Epithelial cell of prostate (primary cell): ENCODE data around the gene COPS4.
"Not testable (repeated sequence)": the region's sequence is repeated elsewhere in the genome, so short reads cannot be mapped to it uniquely, and the experiment has no call there.

Experiments used
- DNase-seq: peaks from one replicate; pipeline ENCODE4 v3.0.0-alpha.2; 2011; ENCODE audit warnings: low read depth, low spot score
- H3K27ac ChIP-seq: fragments of 450-650 bp; 2 replicates; pipeline ENCODE4 v1.5.1; 2017; ENCODE audit warnings: mild to moderate bottlenecking

Gene COPS4

DNA sequence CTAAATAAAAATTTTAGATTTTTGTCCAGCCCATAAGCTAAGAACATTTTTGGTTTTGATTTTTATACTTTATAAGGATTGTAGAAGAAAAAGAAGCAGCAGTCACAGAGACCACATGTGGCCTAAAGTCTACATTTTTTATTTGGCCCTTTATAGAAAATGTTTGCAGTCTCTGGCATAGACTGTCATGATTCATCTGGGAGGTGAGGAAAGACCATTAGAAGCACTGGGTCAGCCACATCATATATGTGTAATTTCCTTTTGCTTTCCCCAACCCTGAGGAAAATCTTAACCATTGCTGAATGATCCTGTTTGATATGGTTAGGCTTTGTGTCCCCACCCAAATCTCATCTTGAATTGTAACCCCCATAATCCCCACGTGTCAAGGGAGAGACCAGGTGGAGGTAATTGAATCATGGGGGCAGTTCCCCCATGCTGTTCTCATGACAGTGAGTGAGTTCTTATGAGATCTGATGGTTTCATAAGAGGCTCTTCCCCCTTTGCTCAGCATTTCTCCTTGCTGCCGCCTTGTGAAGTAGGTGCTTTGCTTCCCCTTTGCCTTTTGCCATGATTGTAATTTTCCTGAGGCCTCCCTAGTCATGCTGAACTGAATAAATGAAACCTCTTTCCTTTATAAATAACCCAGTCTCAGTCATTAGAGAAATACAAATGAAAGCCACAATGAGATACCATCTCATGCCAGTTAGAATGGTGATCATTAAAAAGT, 12.1 kb upstream of the COPS4 start:
- H3K27ac ChIP-seq, result peak overlapping the region; percentile 17
- no peak for DNase-seq

DNA sequence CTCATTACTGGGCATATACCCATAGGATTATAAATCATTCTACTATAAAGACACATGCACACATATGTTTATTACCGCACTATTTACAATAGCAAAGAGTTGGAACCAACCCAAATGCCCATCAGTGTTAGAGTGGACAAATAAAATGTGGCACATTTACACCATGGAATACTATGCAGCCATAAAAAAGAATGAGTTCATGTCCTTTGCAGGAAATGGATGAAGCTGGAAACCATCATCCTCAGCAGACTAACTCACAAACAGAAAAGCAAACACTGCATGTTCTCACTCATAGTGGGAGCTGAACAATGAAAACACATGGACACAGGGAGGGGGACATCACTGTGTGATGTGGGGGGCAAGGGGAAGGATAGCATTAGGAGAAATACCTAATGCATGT, 11.4 kb upstream of the COPS4 start:
- DNase-seq, result not testable (repeated sequence)

DNA sequence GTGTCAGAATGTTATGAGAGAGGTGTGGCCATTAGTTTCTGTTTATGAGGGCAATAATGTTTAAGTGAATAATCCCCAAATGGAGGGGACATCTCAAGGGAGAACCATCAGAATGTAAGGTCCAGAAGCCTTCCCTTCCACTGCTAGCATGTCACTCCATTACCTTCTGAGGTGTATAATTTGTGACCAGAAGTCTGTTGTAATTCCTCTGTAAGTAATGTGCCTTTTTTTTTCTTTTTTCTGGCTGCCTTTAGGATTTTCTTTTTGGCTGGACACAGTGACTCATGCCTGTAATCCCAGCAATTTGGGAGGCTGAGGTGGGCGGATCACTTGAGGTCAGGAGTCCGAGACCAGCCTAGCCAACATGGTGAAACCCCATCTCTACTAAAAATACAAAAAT, 10.8 kb upstream of the COPS4 start:
- DNase-seq, result no peak
- H3K27ac ChIP-seq, result no peak overlapping the region

More for the DNA sequence above, 11.4 kb upstream of the COPS4 start:
- not testable (repeated sequence) for H3K27ac ChIP-seq

DNA sequence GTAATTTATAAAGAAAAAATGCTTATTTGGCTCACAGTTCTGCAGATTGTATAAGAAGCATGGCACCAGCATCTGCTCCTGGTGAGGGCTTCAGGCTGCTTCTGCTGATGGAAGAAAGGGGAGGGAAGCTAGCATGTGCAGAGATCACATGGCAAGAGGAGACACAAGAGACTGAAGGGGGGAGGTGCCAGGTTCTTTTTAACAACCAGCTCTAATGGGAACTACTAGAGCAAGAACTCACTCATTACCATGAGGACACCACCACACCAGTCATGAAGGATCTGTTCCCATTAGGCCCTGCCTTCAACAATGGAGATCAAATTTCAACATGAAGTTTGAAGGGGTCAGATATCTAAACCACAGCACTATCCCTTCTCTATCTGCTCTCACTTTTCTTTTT, 9.4 kb upstream of the COPS4 start:
- no peak overlapping the region for H3K27ac ChIP-seq
- DNase-seq, result no peak

DNA sequence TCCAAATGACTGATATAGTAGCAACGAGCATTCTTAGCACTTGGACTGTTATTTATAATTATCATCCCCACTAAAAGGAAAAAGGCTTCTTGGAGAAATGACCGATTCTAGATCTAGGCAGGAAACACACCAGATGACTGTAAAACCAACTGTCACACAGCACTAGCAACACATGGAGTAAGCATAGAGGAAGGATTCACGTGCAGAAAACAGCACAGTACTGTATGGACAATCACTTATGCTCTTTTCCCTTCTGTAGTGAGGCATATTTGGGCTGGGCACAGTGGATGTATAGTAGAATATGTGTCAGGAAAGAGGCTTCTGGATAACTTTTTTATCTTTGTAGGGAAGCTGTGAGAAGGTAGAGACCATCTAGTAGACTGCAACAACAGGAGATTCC, 6.0 kb upstream of the COPS4 start:
- H3K27ac ChIP-seq, result no peak overlapping the region
- no peak for DNase-seq

DNA sequence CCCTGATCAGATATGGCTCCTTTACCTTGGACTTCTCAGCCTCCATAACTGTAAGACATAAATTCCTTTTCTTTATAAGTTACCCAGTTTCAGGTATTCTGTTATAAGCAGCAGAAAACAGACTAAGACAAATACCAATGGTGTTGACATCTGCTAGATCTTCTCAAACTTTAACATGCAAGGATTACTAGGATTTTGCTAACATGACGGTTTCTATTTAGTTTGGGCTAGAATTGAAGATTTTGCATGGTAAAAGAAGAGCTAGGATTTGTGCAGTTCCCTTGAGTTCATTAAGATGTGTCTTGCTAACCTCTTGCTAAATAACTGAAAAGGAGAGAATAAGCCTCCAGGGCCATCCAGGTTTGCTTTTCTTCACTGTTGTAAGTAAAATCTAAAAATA, 5.3 kb upstream of the COPS4 start:
- no peak for DNase-seq

DNA sequence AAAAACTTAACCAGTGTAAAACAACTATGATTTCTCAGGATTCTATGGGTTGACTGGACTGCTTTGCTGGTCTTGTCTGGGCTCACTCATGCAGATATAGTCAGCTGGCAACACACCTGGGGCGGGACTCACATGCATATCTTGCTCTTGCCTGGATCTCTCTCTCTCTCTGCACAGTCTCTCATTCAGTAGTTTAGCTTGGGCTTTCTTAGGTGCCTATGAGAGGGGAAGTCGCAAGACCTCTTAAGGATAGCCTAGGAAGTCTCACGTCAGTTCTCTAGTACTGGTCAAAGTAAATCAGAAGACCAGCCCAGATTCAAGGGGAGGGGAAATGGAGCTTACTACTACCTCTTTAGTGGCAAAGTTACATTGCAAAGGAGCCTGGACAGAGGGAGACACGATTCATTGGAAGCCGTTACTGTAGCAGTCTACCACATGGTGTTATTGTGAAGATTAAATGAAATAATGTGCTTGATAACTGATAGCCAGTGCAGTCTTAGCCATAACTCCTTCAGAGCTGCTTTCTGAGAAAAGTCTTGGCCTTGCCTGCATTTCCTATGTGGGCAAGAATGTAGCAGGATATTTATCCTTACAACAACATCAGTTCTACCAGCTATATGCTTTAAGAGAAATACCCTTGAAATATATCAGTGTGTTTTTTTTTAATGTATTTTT, 2.1 kb downstream of the COPS4 start:
- no peak for DNase-seq
- no peak overlapping the region for H3K27ac ChIP-seq

More for the DNA sequence above, 5.3 kb upstream of the COPS4 start:
- H3K27ac ChIP-seq, result no peak overlapping the region

DNA sequence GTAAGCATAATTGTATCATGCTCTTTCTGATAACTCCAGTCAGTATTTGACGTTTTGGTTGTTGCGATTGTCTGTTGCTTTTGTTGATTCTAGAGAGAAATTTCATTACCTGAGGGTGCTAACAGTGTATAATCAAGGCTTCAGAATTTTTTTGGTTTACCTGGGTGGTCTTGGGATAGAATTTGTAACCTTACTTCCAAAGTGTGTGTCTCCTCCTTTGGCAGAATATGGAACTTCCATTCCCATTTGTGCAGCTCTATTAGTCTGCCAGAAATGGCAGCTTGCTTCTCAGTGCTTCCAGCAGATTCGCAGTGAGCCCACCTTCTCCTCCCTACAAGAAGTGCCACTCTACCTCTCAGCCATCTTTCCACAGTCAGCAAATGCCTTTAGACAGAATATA, 5.3 kb downstream of the COPS4 start:
- no peak for DNase-seq
- H3K27ac ChIP-seq, result no peak overlapping the region

DNA sequence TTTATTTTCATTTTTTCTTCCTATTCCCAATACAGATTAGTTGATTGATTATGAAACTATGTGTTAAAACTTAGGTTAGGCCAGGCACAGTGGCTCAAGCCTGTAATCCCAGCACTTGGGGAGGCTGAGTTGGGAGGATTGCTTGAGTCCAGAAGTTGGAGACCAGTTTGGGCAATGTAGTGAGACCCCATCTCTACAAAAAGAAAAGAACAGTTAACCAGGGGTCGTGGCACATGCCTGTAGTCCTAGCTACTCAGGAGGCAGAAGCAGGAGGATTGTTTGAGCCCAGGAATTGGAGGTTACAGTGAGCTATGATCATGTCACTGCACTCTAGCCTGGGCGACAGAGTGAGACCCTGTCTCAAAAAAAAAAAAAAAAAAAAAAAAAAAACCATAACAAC, 8.2 kb downstream of the COPS4 start:
- not testable (repeated sequence) for DNase-seq, H3K27ac ChIP-seq

DNA sequence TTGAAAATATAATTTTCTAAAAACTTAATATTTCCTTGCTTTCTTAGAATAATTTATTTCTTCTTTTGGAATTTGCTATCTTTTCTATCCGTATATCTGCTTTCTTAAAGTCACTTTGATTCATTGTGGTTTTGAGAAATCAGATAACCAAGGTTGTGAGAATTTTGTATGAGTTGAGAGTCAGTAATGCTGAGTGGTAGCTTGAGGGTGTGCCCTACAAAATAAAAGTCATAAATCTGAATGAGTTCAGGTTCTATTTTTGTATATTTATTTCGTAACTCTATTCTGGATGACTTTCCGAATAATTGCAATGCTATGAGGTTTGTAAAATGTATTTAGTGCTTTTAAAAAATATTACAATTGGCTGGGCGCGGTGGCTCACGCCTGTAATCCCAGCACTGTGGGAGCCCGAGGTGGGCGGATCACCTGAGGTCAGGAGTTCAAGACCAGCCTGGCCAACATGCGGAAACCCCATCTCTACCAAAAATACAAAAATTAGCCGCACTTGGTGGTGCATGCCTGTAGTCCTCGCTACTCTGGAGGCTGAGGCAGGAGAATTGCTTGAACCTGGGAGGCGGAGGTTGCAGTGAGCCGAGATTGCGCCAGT, 8.9 kb downstream of the COPS4 start:
- H3K27ac ChIP-seq, result no peak overlapping the region
- DNase-seq, result no peak

DNA sequence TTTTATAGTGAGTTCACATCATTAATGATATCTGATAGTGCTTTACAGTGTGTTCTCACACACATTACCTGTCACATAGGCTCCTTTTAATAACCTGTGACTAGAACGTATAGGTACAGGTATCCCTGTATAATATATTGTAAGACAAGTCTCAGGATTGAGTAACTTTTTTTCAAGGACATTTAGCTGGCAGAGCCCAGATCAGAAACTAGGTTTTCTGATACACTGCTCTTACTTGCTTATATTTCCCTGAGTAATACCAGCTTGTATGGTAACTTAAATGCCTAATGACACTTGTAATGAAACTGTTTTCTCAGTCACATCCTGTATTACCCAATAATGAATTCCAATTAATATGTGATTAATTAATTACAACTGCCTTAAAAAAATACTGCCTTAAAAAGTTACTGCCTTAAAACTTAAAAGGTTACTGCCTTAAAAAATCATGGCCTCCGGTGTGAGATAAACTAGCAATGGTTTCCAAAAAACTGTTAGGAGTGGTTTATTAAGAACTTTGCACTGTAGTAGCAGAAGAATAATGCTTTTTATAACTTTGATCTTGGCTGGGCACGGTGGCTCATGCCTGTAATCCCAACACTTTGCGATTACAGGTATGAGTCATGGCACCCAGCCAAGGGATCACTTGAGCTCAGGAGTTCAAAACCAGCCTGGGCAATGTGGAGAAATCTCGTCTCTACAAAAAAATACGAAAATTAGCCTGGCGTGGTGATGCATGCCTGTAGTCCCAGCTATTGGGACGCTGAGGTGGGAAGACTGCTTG, 11.9 kb downstream of the COPS4 start:
- H3K27ac ChIP-seq, result peak overlapping the region; percentile 6
- no peak for DNase-seq

DNA sequence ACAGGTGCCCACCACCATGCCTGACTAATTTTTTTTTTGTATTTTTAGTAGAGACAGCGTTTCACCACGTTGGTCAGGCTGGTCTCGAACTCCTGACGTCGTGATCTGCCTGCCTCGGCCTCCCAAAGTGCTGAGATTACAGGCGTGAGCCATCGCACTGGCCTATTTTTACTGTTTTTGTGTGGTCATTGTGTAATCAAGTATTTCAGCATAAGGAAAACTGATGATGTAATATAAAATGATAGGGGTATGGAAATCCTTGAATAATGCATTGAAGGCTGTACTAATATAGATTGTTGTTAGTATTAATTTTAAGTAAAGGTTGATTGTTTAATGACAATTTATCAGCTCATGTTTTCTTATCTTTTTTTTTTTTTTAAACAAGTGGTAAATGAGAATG, 13.8 kb downstream of the COPS4 start:
- H3K27ac ChIP-seq, DNase-seq: not testable (repeated sequence)

DNA sequence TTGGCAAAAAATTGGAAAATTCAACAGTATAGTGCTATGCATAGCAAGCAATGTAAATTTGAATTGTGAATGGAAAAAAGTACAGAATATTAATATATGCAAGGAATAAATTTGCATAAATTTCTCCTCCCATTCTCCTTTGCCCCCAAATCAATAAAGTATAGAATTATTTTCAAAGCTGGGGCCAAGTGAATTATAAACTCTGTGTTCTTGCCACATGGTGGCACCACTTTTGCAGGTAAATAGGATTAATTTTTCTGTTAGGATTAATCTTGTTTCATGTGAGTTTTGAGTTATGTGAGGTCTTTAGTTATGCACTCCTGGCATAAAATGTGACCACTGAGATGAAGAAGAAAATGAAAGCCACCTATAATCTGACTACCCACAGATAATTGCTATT, 19.9 kb downstream of the COPS4 start:
- no peak for DNase-seq
- H3K27ac ChIP-seq, result no peak overlapping the region

DNA sequence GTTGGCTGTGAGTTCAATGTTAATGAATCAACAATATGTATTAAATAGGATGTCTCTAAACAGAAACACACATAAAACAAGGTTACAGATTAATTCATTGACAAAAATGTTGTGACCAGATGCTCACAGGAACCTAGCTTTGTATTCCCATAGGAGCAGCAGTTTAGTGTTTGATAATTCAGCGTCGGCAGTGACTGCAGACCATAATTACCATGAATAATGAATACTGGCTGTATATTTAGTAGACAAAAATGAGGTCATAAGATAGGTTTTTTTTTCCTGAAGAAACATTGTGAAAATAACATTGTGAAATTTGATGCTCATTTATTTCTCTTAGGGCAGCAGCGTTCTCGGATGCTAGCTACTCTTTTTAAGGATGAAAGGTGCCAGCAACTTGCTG, 27.8 kb downstream of the COPS4 start:
- no peak overlapping the region for H3K27ac ChIP-seq
- no peak for DNase-seq

DNA sequence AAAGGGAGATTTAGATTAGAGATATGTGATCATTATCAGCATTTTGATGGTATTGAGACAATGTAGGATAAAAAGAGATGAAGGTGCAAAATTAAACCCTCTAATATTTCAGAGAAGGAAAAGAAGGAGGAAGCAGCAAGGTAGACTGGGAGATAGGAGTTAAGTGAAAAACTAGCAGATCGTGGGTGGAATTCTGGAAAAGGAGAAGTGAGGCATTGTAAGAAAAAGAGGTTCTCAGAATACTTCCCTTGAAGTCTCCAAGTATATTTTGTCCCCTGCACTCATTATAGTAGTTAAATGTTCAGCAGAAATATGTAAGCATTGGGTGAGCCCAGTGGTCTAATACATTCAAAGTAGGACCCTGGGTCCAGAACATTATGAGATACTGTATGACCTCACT, 30.3 kb downstream of the COPS4 start:
- no peak overlapping the region for H3K27ac ChIP-seq
- no peak for DNase-seq

DNA sequence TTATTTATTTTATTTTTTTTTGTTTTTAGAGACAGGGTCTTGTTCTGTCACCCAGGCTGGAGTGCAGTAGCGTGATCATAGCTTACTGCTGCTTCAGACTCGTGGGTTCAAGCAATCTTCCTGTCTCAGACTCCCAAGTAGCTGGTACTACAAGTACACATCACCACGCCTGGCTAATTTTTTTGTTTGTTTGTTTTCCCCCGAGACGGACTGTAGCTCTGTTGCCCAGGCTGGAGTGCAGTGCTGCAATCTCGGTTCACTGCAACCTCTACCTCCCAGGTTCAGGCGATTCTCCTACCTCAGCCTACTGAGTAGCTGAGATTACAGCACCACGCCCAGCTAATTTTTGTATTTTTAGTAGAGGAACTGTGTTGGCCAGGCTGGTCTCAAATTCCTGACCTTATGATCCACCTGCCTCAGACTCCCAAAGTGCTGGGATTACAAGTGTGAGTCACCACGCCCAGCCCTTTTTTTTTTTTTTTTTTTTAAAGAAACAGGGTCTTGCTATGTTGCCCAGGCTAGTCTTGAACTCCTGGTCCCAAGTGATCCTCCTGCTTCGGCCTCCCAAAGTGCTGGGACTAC, 32.2 kb downstream of the COPS4 start:
- no peak overlapping the region for H3K27ac ChIP-seq
- no peak for DNase-seq

DNA sequence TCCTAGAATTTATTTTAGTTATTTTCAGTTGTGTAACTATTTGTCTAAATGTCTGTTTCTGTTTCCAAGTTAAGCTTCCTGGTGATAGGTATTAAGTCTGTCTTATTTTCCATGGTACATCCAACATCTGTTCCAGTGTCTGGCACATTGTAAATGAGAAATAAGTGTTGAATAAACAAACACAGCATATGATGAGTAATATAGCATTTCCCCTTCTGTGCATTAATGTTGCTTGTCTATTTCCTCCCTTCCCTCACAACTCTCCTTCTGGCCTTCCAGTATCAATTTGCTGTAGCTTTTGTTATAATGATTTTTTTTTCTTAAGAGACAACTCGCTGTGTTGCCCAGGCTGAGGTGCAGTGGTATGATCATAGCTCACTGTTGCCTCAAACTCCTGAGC, 36.1 kb downstream of the COPS4 start:
- DNase-seq, result no peak
- H3K27ac ChIP-seq, result peak overlapping the region; percentile 1

DNA sequence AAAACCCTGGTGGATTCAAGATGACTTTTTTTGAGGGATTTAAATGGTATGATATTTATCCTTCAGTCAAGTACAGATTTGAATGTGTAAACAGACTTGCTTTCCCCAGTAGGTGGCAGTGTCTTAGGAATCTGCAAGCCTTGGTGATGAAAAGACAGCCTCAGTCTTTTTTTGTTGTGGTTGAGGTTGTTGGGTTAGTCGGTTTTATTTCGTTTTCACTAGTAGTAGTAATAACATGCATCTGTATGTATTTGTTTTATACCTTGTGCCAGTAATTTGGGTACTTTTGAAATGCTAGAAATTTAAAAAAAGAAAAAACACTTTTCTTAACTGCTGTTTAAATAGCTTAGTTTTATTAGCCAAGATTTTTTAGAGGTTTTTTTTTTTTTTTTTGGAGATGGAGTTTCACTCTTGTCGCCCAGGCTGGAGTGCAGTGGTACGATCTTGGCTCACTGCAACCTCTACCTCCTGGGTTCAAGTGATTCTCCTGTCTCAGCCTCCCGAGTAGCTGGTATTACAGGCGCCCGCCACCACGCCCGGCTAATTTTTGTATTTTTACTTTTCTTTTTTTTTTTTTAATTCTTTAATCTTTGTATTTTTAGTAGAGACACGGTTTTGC, 39.2 kb downstream of the COPS4 start:
- peak; percentile 49 for DNase-seq
- no peak overlapping the region for H3K27ac ChIP-seq

DNA sequence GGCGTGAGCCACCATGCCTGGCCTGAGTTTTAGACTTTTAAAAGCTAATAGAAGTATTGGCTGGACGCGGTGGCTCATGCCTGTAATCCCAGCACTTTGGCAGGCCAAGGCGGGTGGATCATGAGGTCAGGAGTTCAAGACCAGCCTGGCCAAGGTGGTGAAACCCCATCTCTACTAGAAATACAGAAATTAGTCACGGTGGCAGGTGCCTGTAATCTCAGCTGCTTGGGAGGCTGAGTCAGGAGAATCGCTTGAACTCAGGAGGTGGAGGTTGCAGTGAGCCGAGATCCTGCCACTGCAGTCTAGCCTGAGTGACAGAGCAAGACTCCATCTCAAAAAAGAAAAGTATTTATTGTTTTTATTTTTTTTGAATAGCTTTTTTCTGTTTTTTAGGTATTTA, 39.8 kb downstream of the COPS4 start:
- not testable (repeated sequence) for H3K27ac ChIP-seq, DNase-seq
